SIG-M5 (cell line): Measurements from ENCODE around the gene GRAMD2B.
"Not testable (repeated sequence)": the region's sequence is repeated elsewhere in the genome, so short reads cannot be mapped to it uniquely, and the experiment has no call there.

Experiments used
- DNase-seq: peaks from one replicate; lab custom pipeline; 2025; lab: John Stamatoyannopoulos, UW

Gene GRAMD2B

DNA sequence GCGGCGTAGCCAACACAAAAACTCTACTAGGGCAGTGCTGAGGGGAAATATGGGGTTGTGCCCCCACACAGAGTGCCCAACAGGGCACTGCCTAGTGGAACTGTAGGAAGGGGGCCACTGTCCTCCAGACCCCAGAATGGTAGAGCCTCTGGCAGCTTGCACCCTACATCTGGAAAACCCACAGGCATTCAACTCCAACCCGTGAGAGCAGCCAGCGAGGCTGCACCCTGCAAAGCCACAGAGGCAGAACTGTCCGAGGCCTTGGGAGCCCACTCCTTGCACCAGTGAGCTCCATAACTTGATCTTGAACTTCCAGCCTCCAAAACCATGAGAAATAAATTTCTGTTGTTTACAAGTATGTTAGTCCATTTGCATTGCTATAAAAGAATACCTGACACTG lies 27.7 kb downstream of the GRAMD2B start:
- DNase-seq: no peak

DNA sequence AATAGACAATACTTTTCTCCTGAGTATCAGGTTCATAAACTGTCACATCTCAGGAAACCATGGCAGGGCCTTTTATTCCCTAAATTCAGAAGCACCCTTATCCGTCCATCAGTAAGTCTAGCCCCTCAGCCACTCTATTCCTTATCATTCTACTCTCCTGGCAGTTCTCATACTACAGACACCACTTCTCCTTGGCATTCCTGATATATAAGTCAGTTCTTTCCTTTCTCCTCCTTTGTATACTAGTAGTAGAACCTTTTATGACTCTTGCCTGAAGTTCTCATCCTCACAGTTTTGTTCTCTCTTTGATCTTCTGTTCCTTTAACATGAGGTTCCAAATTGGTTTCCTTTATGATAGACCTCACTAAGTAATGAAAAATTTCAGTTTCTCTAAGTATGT lies 29.3 kb downstream of the GRAMD2B start:
- no peak for DNase-seq

DNA sequence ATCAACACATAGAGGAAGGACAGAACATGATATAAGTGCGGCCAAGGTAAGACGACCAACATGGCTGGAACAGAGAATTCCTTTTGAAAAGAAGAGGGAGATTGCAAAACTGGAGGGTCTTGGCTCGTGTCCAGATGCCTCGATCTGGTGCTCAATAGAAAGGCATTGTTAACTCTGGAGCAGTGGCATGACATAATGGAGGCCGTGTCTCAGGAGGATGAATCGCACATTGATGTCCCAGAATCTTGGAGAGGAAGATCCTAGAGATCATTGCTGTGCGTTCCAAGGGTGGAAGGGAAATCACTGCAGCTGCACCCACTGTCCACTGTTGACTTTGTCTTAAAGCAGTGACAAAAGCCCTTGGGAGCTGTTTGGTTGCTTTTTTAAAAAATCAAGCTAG lies 30.9 kb downstream of the GRAMD2B start:
- DNase-seq: no peak

DNA sequence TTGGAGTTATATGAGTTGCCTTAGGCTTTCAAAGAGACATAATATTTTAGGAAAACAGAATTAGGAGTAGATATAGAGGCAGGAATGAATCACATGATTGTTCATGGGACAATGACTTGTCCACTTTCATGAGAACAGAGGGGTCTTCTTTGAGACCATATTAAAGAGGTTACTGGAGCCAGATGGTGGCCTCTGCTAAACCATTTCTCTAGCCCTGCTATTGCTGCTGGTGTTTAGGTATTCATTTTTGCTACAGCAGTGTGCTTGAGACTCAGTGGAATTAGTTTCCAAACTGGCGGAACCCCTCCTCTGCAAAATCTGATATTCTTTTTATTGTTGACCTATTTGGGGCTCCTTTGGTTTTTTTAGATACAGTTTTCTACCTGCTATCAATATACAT lies 31.3 kb downstream of the GRAMD2B start:
- DNase-seq: no peak

DNA sequence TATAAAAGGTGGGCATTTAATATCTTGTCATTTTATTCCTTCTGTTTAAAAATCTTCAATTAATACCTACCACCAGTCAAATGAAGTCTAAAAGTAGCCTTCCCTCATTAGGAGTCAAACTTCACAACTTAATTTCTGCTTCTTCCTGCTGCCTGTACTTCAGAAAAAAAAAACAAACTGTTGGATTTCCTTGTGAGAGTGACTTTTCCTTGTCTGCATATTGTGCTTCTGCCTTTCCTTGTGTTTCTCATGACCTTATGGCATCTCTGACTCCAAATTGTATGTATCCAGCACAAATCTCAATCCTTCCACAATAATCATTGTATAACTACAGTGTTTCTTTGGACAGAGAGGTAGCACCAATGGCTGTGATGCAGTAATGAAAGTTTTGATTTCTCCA lies 32.1 kb downstream of the GRAMD2B start:
- no peak for DNase-seq

DNA sequence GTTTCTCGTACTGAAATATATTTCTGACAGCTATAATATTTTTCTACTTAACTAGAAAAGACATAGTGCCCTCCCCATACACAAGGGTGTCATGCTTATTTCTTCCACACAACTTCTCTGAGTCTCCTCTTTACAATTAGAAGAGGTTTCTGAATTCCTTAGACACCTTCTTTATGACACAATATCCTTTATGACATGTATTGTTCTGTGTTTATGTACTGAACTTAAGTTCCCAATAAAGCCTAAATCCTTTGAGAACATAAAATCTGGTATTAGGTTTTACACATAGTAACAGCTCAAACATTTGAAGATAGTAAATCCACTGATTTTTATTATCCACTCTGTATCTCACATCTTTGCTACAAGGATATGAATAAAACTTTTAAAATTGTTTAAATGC lies 32.5 kb downstream of the GRAMD2B start:
- no peak for DNase-seq

DNA sequence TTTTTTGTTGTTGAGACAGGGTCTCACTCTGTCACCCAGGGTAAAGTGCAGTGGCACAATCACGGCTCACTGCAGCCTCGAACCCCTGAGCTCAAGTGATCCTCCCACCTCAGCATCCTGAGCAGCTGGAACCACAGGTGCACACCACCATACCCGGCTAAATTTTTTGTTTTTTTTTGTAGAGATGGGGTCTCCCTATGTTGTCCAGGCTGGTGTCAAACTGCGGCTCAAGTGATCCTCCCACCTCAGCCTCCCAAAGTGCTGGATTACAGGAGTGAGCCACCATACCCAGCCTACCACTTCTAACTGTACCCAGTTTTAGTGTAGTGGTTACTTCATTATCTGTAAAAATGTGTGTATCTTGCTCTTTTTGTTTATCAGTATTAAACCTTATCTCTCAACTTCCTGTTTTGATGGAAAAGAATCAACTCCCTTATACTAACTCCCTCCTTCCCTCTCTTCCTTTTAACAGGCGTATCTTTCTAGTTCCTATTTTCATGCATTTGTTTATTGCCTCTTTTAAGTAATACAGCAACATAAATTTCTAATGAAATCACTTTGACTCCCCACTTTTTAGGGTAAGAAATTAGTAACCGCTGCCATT lies 33.1 kb downstream of the GRAMD2B start:
- DNase-seq: no peak

DNA sequence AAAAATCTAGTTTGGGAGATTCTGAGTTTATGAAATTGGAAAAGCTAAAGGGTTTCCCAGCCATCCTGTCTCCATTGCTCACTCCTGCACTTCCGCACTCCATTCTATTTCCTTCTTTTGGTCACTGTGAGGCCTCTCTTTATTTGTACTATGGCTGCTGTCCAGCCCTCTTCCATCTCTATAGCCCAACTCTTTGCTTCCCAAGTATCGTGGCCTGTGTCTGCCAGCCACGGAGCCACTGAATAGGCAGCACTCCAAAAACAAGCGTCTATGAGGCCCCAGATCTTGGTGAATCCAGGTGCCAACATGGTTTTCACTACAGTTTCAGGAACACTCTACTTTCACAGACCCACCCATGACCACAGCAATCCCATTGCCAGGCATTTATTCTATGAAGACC lies 37.2 kb downstream of the GRAMD2B start:
- DNase-seq: no peak

DNA sequence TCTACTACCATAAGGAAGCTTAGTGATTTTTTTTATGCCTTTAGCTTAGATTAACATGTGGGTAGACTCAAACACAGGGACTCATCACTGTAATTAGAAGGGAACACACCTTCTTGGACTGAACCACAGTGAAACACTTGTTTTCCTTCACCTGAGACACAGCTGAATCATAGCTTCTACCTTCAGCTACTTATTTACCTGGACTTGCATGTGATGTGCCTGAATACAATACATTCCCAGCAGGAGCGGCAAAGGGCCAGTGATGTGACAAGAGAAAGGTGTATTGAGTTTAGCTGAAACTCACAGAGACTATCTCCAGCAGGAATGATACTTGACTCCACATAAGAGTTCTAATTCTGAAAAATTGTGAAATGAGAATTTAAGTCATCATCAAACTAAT lies 37.8 kb downstream of the GRAMD2B start:
- DNase-seq: no peak

DNA sequence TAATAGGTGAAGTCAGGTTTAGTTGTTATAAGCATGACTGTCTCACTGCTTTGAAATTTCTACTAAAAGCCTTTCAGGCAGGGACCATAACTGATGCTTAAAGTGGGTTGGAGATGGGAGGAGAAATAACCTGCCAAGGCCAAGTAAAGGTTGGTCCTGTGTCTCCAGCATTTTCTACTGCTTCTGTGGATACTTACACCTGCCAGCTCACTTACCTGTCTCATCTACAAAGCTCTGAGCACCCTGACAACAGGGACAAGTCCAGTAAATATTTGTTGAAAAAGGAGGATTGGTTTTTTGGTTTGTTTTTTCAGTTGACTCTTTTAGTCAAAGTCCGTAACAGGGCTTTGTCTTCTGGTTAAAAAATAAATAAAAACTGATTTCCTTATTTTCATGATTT lies 38.6 kb downstream of the GRAMD2B start:
- no peak for DNase-seq

DNA sequence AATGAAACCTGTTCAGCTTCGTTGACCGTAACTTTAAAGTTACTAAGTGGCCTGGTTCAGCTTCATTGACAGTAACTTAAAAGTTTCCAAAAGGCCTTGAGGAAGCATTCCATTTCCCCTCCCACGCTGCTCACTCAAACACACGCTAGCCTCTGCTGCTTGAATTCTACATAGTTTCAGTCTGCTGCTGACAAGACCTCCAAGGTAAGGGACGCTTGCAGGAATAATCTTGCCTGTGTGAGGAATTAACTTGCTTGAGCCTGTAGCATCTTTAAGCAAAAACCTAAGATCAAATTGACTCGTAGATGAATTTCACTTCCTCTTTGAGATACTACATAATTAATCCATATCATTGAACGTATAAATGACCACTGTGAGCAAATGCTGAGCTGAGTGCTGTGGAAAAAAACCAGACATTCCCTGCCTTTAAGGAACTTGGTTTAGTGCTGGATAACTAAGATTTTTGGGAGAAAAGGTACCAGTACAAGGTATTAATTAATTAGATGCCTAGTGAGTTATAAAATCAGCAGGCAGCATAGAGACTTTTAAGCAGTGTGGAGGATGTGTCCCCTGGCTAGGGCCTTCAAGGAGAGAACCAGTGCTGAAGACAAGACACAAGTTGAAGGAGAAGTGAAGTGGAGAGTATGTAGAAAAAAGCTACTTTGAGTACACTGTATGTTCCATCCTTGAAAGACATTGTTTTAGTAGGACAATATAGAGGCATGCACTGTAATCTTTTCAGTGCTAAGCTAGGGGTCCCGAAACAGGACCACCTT lies 39.2 kb downstream of the GRAMD2B start:
- DNase-seq: no peak

DNA sequence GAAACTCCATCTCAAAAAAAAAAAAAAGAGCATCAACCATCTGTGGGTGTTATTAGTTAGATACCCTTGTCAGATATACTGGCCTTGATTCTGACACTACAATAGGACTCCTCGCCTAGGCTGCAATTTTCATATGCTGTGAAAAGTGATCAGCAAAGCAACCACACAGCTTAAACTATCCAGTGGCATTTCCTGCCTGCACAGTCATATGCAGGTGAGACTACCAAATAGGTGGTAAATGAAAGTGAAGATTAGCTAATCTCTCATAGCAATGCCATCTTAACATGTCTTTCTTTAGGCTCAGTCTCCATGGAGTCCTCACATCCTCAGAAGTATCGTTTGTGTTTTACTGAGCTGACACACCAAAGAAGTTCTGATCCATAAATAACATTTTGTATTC lies 40.8 kb downstream of the GRAMD2B start:
- DNase-seq: no peak

DNA sequence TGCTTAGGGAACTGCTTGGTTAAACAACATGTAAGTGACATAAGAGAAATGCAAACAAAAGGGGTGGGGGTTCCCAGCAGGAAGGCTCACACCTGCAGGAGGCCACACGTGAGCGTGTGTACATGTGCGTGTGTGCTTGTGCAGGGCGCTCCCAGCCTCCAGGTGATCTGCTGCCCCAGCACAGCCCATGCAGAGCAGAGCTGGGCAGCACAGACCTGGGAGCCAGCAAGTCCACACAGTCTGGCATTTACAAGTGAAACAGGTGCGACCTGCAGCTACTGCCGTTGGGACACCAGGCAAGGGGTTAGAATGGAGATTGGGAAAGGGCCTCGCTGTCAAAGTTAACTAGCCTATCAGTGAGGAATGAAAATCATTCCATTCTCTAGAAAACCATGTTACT lies 41.8 kb downstream of the GRAMD2B start:
- no peak for DNase-seq

DNA sequence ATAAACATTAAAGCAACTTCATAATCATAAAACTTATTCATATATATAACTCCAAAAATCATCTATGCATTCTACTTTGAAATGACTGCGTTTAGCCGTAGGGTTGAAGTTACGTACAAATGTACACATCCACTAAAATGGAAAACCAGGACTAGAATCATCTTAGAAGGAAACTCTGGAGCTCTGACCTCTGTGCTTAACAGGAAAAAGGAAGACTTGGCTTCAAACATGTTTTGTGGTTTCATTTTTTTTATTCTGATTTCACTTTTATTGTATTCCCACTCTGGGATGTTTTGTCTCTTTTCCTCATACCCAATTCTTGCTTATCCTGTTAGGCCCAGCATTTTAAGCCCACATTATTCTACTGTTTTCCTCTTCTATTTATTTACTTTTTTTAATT lies 44.9 kb downstream of the GRAMD2B start:
- no peak for DNase-seq

DNA sequence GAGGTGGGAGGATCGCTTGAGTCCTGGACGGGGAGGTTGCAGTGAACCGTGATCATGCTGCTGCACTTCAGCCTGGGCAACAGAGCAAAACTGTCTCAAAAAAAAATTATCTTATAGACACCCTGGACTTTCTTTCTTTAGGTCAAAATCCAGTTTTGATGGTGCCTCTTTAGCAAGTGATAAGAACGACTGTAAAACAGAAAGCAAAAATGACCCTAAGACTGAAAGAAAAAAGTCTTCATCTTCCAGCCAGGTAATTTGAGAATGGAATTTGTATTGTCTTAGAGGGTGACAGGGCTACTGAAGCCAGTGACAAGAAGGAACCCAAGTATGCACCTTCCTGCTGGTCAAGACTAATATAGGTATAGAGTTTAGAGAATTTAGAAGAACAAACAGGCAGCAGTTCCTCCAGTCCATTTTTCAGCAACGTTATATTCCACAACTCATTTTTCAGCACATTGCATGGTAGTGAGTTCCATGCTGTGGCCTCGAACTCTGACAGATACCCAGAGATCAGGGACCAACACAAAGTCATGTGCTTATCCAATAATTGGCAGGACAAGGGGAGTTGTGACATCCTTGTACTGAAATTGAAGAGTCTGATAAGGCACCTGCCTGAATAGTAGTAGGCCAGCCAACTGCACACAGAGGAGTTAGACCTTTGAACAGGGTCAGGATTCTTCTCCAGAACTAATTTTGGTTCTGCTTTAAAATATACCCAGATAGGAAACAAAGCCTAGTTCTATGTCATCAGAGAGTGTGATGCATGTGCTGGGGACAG lies 46.5 kb downstream of the GRAMD2B start:
- DNase-seq: no peak

DNA sequence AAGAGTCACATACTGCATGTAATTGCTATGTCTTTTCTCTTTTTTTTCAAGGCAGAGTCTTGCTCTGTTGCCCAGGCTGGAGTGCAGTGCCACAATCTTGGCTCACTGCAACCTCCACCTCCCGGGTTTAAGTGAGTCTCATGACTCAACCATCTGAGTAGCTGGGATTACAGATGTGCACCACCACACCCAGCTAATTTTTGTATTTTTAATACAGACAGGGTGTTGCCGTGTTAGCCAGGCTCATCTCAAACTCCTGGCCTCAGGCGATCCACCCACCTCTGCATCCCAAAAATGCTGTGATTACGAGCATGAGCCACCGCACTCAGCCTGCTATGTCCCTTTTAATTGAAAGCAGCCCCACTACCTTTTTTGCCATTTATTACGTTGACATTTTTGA lies 47.3 kb downstream of the GRAMD2B start:
- DNase-seq: not testable (repeated sequence)

DNA sequence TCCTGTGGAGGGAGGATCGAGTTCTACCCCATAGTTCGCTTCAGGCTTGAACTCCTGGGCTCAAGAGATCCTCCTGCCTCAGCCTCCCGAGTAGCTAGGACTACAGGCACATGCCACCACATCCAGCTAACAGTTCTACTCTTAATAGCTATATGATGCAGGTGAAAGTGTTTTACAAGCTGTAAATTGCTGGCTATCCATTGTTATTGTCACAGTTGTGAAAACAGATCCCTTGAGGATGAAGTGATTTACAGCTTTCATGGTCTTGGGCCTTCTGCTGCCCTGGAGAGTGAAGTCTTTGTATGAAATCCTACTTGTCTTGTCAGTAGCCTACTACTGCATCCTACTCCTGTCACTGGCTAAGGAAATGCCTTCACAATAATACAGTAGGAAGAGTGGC lies 48.0 kb downstream of the GRAMD2B start:
- DNase-seq: no peak

DNA sequence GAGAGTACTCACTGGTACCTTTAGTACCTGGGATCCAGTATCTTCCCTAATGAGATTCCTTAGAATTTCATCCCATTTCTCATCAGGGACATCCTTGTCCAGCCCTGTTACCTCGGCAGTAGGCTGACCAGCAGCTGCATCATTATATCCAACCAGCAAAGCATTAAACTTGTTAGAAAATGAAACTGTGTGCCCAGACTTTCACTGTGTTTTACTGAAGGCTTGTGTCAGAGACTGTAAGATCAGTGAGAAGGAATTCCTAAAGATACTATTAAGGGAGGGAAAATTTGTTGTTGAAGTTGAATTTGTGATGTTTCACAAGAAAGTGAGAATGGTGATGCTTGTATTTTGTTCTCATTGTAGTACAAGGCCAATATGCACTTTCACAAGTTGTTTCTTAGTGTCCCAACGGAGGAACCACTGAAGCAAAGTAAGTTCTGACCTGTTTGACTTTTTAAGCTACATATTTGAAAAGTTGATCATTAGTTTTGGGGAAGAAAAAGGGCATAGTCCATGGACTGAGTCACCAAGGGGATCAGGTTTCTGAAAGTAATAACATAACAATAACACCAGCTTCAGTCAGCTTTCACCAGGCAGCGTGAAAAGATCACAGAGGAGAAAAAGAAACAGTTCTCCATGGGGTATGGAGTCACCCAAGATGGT lies 48.8 kb downstream of the GRAMD2B start:
- DNase-seq: no peak

DNA sequence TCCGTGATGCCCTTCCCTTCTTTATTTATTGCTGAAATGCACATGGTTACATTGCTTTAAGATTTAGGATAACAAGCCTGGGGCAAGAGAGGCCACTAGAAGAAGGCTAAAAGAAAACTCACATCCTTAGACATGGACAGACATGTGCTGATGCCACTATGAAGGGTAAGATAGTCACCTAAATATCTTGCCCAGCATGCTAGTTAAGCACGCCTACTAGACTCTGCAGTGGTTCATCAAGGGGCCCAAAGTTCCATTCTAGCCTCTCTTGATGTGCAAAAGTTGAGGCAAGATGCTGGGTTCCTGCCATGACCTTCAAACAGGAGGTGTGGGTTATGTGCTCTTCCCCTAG lies 49.3 kb downstream of the GRAMD2B start:
- no peak for DNase-seq

DNA sequence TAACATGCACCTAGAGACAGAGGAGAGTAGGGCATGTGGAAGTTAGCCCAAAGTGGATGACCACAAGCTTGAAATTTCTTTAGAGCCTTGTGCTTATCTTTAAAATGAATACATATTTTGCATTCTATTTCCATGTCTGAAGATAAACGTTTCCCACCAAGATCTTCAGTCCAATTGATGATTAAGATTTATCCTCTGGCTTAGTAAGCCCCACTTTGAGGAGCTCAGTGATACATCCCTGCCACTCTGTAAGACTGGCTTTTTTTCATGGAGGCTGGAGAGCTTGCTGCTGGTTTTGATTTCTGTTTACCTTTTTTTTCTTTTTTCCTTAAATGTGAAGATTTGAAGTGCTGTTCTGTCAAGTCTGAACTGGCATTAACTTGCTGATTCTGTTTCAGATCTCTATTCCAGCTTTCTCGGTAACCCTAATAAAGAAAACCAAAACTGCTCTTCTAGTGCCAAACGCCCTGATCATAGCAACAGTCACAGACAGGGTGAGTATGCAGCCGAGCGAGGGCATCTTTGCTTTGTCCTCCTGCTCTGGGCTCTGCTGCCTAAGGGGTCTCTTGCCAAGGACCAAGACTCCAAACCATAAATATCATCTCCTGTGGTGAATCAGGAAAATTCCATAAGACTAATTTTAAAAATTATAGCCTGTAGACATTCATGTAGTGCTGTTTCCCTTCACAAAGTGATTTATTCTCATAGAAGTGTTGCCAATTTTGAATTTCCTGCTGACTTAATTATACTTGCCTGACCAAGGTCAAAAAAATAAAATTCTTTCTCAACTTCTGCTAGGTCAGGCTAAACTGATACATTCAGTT lies 54.3 kb downstream of the GRAMD2B start:
- DNase-seq: no peak

DNA sequence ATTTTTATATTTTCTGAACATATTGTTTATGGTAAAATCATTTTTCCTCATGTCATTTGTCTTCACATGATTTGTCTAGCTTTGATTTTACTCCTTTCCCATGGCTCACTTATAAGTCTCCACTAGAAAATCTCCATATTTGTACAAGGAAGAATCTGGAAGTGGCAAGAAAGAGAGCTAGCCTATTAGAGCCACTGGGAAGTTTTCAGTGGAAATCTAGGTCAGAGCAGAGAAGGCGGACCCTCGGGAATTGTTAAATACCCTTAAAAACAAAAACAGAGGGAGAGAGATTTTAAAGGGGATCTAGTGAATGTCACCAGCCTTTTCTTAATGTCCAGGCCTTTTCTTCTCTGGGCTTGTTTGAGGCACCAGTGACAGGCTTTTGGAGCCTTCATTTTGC lies 56.6 kb downstream of the GRAMD2B start:
- DNase-seq: no peak

DNA sequence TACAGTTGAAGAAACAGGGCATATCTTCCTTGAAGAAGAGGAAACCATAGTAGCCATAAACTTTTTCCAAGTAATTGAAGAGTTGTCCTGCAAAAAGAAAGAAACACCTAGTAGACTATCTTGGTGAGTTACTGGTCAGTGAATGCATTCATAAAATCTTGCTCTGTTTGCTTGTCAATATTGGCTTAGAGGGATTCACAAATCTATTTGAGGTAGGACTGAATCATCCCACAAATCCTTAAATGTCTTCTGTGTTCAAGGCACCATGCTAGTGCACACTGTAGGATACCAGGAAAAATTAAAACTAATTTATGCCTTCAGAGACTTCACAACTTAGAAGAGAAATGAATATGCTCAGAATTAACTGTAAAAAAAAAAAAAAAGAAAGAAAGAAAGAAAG lies 57.6 kb downstream of the GRAMD2B start:
- DNase-seq: no peak
